ENCODE results near the gene NIF3L1. TPM values are rescaled to one million over a fixed set of nuclear protein-coding genes. Genes with fewer than 3 reads are reported as not detected.
A peak's percentile ranks its signal among the peaks of the same experiment; 100 is the strongest.

Gene NIF3L1
- total RNA-seq, 2 donors from 2014 or later = 7.3 to 7.6 TPM

GRCh38 chr2:200851398-200852248 lies 37.5 kb upstream of the NIF3L1 start:
- ATAC-seq (no peak), DNase-seq (no peak)
- intact Hi-C loops (cut with DNase I) = no loop called here
- Histone ChIP-seq H3K27ac (no peak overlapping the region), H3K4me3 (no peak overlapping the region), H3K36me3 (replicated peaks in 1 of 2; ENCODE audit: insufficient read depth in 1 of 2, low read depth in 2 of 2) (peaks cover 31 to 46% of the 10 kb centered on the region in 2 donors), H3K4me1 (peaks cover under 1% of the 10 kb centered on the region), H3K27me3 (no peaks in the 10 kb centered on the region), H3K9me3 (no peaks in the 10 kb centered on the region)
- TF ChIP-seq, protein P1, sequence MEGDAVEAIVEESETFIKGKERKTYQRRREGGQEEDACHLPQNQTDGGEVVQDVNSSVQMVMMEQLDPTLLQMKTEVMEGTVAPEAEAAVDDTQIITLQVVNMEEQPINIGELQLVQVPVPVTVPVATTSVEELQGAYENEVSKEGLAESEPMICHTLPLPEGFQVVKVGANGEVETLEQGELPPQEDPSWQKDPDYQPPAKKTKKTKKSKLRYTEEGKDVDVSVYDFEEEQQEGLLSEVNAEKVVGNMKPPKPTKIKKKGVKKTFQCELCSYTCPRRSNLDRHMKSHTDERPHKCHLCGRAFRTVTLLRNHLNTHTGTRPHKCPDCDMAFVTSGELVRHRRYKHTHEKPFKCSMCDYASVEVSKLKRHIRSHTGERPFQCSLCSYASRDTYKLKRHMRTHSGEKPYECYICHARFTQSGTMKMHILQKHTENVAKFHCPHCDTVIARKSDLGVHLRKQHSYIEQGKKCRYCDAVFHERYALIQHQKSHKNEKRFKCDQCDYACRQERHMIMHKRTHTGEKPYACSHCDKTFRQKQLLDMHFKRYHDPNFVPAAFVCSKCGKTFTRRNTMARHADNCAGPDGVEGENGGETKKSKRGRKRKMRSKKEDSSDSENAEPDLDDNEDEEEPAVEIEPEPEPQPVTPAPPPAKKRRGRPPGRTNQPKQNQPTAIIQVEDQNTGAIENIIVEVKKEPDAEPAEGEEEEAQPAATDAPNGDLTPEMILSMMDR (IDR thresholded peaks at IDR 0.05) = no peak
- TF ChIP-seq POLR2A (IDR thresholded peaks at IDR 0.05) = peak in 1 of 3 donors; percentile 5
- 94 to 98% methylated on average over 6 of the region's 6 CpGs for WGBS, 2 donors

DNA sequence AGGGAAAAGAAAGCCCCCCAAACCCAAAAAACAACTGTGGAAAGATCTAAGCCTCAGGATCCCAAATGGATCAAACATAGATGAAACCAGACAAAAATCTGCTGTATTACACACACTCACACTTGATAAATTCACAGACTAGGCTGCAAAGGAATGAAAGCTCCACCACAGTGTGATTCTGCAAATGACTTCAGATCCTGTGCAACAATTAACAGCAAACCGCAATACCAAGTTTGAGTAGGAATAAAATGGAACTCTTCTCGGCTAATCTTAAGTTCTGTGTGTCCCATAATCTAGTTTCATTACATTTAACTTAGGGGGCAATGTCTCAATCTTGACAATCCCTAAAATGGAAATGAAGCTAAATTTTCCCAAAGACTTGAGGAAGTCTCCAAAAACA lies 36.6 kb upstream of the NIF3L1 start:
- 94 to 96% methylated on average over 2 of the region's 2 CpGs for WGBS, 2 donors
- peaks cover 6% of the 10 kb centered on the region for H3K4me1 ChIP-seq
- no peak overlapping the region for H3K4me3 ChIP-seq
- no peaks in the 10 kb centered on the region for H3K9me3 ChIP-seq
- intact Hi-C loops (cut with DNase I) = no loop called here
- TF ChIP-seq POLR2A (IDR thresholded peaks at IDR 0.05) = no peak
- TF ChIP-seq, protein P1 (IDR thresholded peaks at IDR 0.05) = no peak
- H3K27ac ChIP-seq = no peak overlapping the region
- peaks cover 41 to 55% of the 10 kb centered on the region in 2 donors for H3K36me3 ChIP-seq (replicated peaks in 1 of 2; ENCODE audit: insufficient read depth in 1 of 2, low read depth in 2 of 2)
- DNase-seq = no peak
- ATAC-seq = no peak
- no peaks in the 10 kb centered on the region for H3K27me3 ChIP-seq

DNA sequence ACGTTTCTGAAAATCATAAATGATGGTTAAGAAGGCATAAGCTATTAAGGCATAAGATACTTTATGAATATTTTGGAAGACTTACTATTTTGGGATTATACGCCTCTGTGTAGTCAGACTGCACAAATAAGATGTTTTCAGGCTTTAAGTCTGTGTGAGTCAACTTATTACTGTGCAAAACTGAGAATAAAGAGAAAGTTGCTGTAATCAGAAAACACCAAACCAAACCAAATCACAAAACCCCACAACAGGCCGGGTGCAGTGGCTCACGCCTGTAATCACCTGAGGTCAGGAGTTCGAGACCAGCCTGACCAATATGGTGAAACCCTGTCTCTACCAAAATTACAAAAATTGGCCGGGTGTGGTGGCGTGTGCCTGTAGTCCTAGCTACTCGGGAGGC lies 32.4 kb upstream of the NIF3L1 start:
- no peak overlapping the region for H3K4me3 ChIP-seq
- intact Hi-C loops (cut with DNase I) = no loop called here
- peaks cover 42 to 65% of the 10 kb centered on the region in 2 donors for H3K36me3 ChIP-seq (replicated peaks in 1 of 2; ENCODE audit: insufficient read depth in 1 of 2, low read depth in 2 of 2)
- H3K27ac ChIP-seq = no peak overlapping the region
- no peak for DNase-seq
- H3K27me3 ChIP-seq = no peaks in the 10 kb centered on the region
- H3K4me1 ChIP-seq = peaks cover 37% of the 10 kb centered on the region
- TF ChIP-seq, protein P1 (IDR thresholded peaks at IDR 0.05) = no peak
- no peak for TF ChIP-seq POLR2A (IDR thresholded peaks at IDR 0.05)
- 87 to 88% methylated on average over 8 of the region's 8 CpGs for WGBS, 2 donors
- no peak for ATAC-seq
- no peaks in the 10 kb centered on the region for H3K9me3 ChIP-seq

- TF ChIP-seq POLR2A (IDR thresholded peaks at IDR 0.05) = peak in 2 of 3 donors; percentile 41 to 44
- TF ChIP-seq, protein P1 (IDR thresholded peaks at IDR 0.05) = no peak
- H3K27me3 ChIP-seq = no peaks in the 10 kb centered on the region
- peaks cover 43% of the 10 kb centered on the region for H3K4me1 ChIP-seq
- no peaks in the 10 kb centered on the region for H3K9me3 ChIP-seq
- WGBS, 2 donors = 11% methylated on average over 12 of the region's 12 CpGs
- peak in 2 of 4 donors; percentile 37 to 40 for DNase-seq
- H3K36me3 ChIP-seq (replicated peaks in 1 of 2; ENCODE audit: insufficient read depth in 1 of 2, low read depth in 2 of 2) = peaks cover 24 to 34% of the 10 kb centered on the region in 2 donors
- H3K4me3 ChIP-seq = no peak overlapping the region
- intact Hi-C loops (cut with DNase I) = no loop called here
- ATAC-seq = no peak
- peak overlapping the region in 2 of 4 donors; percentile 38 to 98 for H3K27ac ChIP-seq
Measured at GRCh38 chr2:200860092-200860795, 28.9 kb upstream of the NIF3L1 start.
